ENCODE results near the gene RGS7. TPM values are rescaled to one million over a fixed set of nuclear protein-coding genes. Genes with fewer than 3 reads are reported as not detected.

Gene RGS7
- total and polyA plus RNA-seq, 10 of the 15 experiments (the other 5 are each of a cell fraction or from before 2014, with no cell fraction given) = not detected

DNA sequence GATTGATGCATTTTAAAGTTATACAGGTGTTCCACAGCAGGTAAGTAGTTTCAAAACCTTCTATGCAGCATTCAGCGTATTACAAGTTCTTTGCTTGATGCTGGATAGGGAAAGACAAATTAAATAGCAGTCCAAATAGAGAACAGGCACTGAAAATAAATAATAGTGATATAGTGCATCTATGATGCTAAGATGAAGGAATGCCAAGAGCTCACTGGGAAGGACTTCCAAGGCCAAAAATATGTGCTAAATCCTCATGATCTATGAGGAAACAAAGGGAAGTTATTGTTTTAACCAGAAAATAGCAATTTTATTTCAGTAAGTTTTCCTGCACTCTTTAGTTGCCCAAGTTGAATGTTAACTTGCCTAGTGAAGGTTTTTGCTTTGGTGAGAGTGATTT, 617.3 kb downstream of the RGS7 start:
- BruUV-seq (replicated peaks) = no TSS peak
- ATAC-seq = no peak
- FAIRE-seq = no peak
- in situ Hi-C loops (cut with MboI) = loop anchor here (10.0 kb wide), 1 partner anchor 745 kb away; no protein-coding TSS in a partner anchor
- Histone ChIP-seq H4K20me1 (ENCODE audit: control insufficient read depth, insufficient read depth) (no peaks in the 10 kb centered on the region), H3K27me3 (replicated peaks in 1 of 2; ENCODE audit: control insufficient read depth in 2 of 2, insufficient read depth in 2 of 2, low read length in 1 of 2) (no peaks in the 10 kb centered on the region), H3K27ac (ENCODE audit: control insufficient read depth, insufficient read depth) (no peak overlapping the region), H3K9me3 (replicated peaks; ENCODE audit: control insufficient read depth, insufficient read depth, low read length) (no peaks in the 10 kb centered on the region), H3K4me1 (ENCODE audit: control insufficient read depth, insufficient read depth, low read length) (no peaks in the 10 kb centered on the region), H3K4me3 (no peak overlapping the region), H3K9ac (ENCODE audit: control insufficient read depth, insufficient read depth, low read length) (no peak overlapping the region), H3K79me2 (ENCODE audit: control insufficient read depth, insufficient read depth, low read length) (no peaks in the 10 kb centered on the region), H3K36me3 (ENCODE audit: control insufficient read depth in 2 of 2, insufficient read depth in 2 of 2, low read length in 1 of 2) (no peaks in the 10 kb centered on the region), H3K4me2 (ENCODE audit: control insufficient read depth, insufficient read depth) (no peak overlapping the region), H2AFZ (ENCODE audit: control insufficient read depth, low read depth, low read length) (no peak overlapping the region)
- SMC1A ChIA-PET (ENCODE audit: uncharacterized antibody, unreplicated experiment) = no interaction called here
- intact Hi-C loops (cut with micrococcal nuclease; ENCODE audit: unreplicated experiment) = loop anchor here (10.0 kb wide), 1 partner anchor 875 kb away; no protein-coding TSS in a partner anchor
- 0% methylated on average over 1 of the region's 1 CpG for WGBS (ENCODE audit: insufficient coverage, insufficient replicate concordance, low lambda C conversion rate, missing lambda C conversion rate)
- POLR2A ChIA-PET = no interaction called here
- CTCF ChIA-PET = no interaction called here
- TF ChIP-seq, protein P1, sequence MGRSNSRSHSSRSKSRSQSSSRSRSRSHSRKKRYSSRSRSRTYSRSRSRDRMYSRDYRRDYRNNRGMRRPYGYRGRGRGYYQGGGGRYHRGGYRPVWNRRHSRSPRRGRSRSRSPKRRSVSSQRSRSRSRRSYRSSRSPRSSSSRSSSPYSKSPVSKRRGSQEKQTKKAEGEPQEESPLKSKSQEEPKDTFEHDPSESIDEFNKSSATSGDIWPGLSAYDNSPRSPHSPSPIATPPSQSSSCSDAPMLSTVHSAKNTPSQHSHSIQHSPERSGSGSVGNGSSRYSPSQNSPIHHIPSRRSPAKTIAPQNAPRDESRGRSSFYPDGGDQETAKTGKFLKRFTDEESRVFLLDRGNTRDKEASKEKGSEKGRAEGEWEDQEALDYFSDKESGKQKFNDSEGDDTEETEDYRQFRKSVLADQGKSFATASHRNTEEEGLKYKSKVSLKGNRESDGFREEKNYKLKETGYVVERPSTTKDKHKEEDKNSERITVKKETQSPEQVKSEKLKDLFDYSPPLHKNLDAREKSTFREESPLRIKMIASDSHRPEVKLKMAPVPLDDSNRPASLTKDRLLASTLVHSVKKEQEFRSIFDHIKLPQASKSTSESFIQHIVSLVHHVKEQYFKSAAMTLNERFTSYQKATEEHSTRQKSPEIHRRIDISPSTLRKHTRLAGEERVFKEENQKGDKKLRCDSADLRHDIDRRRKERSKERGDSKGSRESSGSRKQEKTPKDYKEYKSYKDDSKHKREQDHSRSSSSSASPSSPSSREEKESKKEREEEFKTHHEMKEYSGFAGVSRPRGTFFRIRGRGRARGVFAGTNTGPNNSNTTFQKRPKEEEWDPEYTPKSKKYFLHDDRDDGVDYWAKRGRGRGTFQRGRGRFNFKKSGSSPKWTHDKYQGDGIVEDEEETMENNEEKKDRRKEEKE (IDR thresholded peaks at IDR 0.05) = no peak
- TF ChIP-seq POU2F2 (IDR thresholded peaks at IDR 0.05; ENCODE audit: borderline replicate concordance, low read depth, low read length) (no peak), ZNF622 (IDR thresholded peaks at IDR 0.05) (no peak), RFX5 (IDR thresholded peaks at IDR 0.05; ENCODE audit: low read depth, low read length) (no peak), KLF5 (IDR thresholded peaks at IDR 0.05; ENCODE audit: partially characterized antibody) (no peak), IRF4 (IDR thresholded peaks at IDR 0.05; ENCODE audit: low read depth, low read length) (no peak), ATF7 (IDR thresholded peaks at IDR 0.05; ENCODE audit: low read depth) (no peak), TARDBP (IDR thresholded peaks at IDR 0.05; ENCODE audit: borderline replicate concordance) (no peak), DPF2 (IDR thresholded peaks at IDR 0.05) (no peak), BRCA1 (IDR thresholded peaks at IDR 0.05; ENCODE audit: low read depth, low read length) (no peak), EGR1 (IDR thresholded peaks at IDR 0.05; ENCODE audit: borderline replicate concordance in 1 of 2, low read depth in 2 of 2, low read length in 2 of 2) (no peak), ZZZ3 (IDR thresholded peaks at IDR 0.05; ENCODE audit: control insufficient read depth, insufficient read length, low read depth) (no peak), CHD2 (IDR thresholded peaks at IDR 0.05; ENCODE audit: borderline replicate concordance, low read depth, low read length) (no peak)
- TF ChIP-seq, protein P2, sequence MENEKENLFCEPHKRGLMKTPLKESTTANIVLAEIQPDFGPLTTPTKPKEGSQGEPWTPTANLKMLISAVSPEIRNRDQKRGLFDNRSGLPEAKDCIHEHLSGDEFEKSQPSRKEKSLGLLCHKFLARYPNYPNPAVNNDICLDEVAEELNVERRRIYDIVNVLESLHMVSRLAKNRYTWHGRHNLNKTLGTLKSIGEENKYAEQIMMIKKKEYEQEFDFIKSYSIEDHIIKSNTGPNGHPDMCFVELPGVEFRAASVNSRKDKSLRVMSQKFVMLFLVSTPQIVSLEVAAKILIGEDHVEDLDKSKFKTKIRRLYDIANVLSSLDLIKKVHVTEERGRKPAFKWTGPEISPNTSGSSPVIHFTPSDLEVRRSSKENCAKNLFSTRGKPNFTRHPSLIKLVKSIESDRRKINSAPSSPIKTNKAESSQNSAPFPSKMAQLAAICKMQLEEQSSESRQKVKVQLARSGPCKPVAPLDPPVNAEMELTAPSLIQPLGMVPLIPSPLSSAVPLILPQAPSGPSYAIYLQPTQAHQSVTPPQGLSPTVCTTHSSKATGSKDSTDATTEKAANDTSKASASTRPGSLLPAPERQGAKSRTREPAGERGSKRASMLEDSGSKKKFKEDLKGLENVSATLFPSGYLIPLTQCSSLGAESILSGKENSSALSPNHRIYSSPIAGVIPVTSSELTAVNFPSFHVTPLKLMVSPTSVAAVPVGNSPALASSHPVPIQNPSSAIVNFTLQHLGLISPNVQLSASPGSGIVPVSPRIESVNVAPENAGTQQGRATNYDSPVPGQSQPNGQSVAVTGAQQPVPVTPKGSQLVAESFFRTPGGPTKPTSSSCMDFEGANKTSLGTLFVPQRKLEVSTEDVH (IDR thresholded peaks at IDR 0.05; ENCODE audit: low read depth, partially characterized antibody) = no peak
- RAD21 ChIA-PET (ENCODE audit: unreplicated experiment) = no interaction called here
- no peak for DNase-seq (ENCODE audit: low read depth, low spot score)

Measured in GM12878 (cell line).